Effector CD4-positive, alpha-beta T cell (primary cell): ENCODE measurements around the gene LPP.

Source experiments
- DNase-seq: peaks from one replicate; pipeline ENCODE4 v3.0.0-alpha.2; 2020

The LPP gene

DNA sequence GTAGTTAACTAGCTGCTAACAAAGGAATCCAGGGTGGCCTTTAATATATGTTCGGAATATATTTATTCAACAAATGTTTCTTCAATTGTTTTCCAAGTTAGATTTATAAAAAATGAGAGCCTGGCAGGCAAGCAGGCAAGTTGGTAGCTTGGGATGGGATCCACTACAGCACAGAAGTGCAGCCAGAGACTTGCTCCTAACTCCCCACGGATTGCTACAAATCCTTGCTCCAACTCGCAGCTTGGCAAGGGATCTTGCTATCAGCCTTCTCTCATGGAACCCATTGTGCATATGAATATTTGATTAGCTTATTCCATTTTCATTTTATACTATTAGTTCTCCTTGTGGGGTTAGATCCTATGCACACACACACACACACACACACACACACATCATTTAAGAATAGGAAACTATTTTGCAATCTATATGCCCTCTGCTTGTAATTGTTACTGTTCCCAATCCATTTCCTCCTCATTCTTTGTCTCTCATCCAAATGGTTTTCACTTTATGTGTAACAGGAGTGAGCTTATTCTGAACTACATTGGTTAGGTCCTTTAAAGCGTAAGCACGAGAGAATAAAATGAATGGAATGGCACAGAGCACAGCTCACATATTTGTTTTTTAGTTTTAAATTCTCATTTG is 505.6 kb downstream of the LPP start:
- DNase-seq = no peak

DNA sequence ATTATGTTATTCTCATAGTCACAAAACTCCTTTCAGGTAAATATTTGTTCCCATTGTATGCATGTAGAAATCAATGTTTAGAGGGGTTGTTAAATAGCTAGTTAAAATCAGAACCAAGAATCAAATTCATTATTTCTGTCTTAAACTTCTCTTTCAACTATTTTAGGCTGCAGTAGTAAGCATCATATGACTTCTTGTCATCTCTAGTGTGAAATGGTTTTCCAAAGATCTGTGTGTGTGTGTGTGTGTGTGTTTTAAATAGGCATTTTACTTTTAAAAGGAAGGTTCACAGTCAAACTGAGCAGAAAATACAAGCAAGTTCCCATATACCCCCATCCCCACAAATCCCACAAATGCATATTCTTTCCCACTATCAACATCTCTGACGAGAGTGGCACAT is 506.5 kb downstream of the LPP start:
- DNase-seq = no peak

DNA sequence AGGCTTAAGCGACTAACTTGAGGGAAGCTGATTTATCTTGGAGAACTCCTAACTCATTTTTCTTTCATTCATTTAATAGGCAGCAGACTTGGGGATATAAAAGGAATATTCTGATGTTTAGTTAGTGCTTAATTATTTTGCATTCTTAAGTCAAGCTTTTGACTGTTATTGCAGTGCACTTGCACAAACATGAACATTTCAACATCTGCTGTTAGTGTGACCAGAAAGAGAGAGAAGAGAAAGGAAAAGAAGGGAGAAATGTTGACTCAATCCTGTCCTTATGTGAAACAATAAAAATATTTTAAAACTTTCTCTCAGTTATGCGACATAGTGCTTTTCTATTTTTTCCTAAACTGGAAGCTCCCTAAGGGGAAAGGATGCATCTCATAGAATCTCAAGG is 507.8 kb downstream of the LPP start:
- DNase-seq = no peak

DNA sequence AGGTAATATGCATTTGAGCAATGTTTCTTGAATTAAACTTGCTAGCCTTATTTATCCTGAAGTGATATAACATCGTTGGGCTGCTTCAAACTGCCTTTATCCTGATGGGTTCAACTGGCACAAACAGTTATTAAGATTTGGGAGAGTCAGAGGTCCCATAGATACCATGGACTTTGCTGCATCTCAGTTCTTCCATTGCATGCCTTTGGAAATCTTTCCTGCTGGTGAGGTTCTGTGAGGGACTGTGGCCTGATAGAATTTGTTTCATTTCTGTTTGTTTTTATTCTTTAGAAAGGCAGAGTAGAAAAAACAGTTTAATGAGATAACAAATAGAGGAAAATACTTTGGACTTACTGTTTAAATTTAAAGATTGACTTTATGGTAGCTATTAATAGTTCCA is 508.3 kb downstream of the LPP start:
- no peak for DNase-seq

DNA sequence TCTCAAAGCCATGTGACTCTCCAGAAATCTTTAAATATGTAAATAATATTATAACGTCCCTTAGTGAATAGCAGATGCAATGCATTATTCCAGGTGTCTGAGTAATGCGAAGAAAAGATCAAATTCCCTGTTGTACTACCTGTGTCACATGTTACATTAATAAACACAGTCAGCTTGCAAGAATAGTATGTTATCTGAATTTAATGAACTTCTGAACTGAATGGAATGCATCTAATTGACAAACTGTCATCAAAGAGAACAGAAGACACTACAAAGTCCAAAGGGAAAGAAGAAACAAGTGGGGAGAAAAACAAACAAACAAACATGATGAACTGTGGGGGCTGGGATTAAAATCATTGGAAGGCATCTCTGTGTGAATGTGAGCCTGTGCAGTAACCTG is 508.8 kb downstream of the LPP start:
- no peak for DNase-seq

DNA sequence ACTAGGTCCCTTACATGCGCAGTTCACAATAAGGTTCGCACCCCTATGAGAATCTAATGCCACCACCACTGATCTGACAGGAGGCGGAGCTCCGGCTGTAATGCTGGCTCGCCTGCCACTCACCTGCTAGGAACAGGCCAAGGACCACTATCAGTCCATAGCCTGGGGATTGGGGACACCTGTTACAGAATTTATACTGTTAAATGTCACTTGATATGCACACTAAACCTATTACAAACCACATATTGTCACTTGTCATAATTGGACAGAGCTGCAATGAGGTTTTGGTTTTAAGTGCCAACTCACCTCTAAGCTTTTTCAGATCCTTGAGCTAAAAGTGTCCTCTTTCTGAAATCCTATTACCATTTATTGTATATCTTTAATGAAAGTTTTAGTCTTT is 509.9 kb downstream of the LPP start:
- DNase-seq = no peak

DNA sequence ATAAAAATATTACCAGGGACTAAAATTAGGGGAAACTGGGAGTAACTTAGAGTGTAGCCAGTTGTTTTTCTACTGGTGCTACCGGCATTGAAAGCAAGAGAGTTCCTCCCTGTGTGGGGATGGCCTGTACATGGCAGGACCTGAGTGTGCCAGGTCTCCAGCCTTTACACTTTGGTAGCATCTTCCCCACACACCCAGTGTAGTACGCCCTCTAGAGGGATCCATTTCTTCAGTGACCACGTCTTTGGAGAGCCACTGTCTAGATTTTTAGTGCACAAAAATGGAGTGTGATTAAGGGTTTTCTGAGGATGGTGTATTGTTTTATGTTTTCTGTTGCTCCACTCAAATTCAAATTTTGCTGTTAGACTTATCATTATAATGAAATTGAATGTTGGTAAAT is 510.8 kb downstream of the LPP start:
- DNase-seq = no peak

DNA sequence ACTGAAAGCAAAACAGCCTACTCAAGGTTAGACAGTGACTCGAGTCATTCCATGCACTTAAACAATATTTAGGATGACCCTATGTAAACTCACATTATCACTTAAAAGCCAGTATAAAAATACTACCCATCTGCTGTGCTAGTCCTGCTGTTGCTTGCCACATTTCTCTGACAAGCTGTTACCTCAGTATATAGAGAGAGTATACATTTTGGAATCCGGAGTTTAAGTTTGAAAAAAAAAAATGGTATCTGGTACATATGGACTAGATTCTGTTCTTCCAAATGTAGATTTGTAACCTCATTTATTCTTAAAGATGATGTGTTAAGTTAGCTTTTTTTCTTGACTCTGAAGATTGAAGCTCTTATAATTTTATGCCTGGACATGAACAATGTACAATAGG is 514.0 kb downstream of the LPP start:
- no peak for DNase-seq

DNA sequence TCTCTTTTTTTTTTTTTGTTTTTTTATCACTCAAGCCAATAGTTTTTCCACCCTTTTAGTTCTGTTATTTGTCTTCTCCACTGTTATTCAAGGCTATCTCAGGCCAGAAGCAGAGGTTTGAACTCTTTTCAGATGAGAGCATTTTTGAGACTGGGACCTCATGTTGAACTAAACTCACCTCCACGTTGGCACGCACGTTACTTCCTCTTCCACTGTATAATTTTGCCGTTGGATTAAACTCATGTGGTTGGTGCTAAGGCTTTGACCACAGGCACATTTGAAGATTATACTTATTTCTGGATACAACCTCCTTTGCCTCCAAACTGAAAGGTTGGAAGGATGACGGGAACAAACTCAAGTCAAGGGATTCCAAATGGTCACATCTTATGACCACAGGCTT is 516.5 kb downstream of the LPP start:
- no peak for DNase-seq

DNA sequence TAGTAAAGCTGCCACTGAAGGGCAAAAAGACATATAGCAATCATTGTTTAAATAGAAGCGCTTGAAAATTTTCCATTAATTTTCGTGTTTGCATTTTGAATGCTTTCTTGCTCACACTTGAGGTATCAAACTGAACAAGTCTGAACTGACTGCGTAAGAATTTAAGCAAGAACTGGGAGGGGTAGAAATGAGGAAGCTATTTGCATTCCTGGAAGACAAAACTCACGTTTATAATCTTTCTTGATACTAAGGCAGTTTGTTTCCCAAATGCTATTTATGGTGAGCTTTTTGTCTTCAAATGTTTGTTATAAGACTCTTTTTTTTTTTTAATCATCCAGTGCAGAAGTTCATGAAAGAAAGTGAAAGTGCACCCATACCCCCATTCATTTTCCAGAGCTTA is 518.0 kb downstream of the LPP start:
- DNase-seq = no peak

DNA sequence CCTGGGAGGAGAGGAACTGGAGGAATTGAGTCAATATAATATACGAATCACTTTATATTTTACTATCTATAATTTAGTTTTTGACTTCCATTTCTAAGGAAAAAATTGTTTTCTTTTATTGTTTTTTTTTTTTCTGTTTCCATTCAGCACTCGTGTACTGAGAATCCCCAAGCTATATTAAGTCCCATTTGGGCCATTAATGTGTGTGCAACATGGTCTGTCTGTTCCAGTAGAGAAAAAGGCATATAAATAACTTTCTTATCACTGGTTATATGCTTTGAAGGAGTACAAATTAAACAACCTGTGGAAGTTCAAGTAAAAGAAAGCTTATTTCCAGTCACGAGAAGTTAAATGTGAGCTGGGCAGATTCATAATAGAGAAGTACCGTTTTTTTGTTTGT is 518.9 kb downstream of the LPP start:
- DNase-seq = no peak

DNA sequence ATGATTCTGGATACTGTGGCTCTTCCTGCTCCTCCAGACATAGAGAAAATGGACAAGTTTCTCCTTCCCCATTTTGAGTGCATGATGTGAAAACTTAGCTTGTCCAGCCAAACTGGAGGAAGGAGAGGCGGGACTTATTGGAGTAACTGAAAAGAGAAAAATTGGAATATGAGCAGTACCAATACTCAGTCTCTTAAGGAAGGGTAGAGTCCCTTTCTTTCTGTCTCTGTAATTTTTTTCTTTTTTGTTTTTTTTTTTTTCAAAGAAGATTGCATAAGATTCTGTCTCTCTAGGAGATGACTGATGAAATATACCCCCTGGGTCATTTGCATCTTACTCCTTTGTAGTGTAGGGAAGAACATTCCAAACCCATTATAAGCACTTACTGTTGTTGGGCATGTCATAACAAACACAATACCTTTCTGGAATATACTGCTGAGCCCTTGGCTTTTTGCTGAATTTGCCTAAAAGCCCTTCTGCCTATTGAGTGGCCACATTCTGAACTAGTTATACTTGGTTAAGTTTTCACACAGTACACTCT is 519.8 kb downstream of the LPP start:
- DNase-seq = no peak

DNA sequence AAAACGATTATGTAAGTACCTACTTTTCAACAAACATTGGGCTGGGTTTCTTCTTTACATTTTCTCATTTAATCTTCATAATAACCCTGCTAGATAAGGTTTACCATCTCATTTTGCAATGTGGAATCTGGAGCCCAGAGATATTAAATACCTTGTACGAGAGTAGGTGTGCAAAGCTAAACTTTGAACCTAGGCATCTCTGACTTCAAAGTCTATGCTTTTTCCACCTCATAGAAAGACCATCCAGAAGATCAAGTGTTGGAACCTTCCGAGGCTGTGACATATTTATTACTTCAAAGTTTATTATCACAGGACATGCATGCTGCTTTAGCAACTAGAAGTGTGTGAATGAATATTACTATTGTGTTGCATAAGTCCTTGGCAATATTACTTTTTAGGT is 520.6 kb downstream of the LPP start:
- DNase-seq = no peak

DNA sequence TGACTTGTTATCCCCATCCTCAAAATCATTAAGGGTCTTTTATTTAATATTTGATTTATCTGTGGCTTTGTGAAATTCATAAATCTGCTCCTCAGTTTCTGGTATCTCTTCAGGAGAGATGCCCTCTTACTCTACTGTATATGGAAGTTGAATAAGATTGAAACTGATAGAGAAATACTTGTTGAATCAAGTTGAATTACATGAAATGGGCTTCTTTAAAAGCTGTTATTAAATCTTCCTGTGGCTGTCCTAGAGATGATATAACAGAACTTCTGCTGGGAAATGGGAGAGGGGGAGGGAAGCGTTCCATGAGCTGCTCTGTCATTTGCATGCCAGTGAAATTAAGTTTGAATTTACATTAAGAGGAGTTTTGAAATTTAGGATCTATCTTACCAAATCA is 523.4 kb downstream of the LPP start:
- no peak for DNase-seq

DNA sequence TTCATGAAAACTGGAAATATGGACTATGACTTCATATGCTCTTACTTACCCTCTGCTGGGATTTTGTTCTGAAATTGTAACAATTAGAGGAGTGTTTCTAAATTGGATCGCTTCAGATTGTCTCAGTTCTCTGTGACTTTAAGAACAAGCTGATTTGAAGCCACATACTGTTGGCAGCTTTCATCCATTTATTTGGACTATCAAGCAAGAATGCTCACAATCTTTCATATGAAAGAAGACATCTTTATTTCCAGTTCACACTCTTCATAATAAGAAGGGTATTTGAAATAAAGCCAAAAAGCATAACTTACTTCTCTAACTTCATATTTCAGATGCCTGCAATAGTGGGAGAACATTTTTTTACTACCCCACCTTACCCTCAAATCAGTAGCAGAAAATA is 526.2 kb downstream of the LPP start:
- DNase-seq = no peak

DNA sequence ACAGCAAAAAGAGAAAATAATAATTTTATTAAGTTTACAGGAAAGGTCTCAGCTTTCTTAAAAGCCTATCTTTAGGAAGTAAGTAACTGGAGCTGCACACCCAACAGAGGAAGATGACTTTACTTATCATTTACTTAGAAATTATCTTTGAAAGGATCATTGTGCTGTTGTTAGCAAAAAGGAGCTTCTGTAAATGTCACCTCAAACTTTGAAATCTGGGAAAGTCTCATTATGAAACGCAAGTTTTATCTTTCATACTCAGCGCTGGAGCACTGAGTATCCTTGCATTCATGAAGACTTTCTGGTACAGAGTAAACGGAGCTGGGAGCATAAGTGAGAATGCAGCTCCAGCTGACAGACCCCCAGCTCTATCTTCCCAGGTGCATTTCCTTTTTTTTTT is 526.6 kb downstream of the LPP start:
- DNase-seq = no peak

DNA sequence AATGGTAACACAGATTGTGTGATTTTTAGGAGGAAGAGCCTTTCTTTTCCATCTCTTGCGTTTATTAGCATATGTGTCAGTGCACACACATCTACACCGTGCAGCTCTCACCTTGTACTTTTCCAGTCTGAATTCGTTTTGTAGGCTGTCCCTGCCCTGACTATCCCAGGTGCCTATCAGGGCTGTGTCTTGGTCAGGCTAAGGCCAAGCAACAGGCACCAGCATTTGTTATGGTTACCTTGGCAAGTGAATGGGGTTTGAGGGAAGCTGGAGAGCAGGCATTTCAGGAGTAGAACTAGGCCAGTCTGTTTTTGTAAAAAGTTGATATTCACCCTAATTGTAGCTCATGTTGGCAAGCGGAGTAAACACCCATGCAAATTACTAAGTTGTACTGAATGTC is 528.4 kb downstream of the LPP start:
- no peak for DNase-seq

DNA sequence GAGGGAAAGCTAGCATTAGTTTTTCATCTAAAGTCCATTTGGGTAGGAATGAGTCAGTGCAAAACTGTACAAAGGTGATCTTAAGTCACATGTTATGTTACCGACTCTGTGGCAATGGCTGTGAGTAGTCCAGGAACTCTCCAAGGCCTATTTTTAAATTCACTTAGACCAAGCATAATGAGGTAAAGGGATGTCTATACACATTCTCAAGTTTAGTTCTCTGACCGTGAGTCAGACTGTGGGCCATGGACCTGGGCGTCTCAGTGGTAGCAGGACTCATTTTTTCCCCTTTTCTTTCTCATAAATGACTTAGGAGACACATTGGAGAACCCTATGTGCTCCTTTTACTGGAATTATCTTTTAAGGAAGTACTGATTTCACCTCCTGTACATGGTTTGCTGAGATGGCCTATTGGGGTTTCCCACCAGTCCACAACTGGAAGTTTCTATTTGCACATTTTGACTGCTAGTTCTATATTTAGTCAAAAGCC is 529.1 kb downstream of the LPP start:
- DNase-seq = no peak

DNA sequence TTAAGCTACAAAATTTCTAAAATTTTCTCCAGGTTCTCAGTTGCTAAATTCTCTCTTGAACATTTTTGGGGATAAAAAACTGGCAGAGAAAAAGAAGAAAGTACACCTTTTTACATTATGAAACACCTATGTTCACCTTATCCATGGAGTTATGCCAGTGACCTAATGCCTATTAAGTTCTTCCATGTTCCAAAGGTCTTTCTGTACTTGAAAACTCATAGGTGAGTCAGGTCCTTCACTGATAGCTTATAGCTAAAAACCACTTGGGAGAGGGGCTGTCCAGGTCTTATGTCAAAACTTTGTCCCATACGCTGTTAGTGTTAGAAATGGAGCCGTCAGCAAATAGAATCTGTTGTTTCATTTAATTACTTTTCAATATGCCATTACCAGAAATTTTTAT is 530.3 kb downstream of the LPP start:
- no peak for DNase-seq

DNA sequence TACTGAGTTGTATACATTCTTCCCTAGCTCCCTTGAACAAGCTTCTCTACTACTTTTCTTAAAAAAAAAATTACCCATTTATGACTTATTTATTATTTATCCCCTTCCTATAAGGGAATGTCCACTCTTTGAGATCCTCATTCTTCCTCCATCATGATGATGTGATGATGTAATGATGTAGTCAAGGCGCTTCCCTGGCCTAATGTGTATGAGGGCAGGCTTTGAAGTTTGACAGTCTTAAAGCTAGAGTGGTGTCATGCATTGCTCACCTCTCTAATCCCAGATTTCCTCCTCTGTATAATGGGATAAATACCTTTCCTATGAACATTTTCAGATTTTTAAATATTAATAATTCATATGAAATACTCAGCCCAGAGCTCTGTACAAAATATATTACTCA is 531.8 kb downstream of the LPP start:
- DNase-seq = no peak

DNA sequence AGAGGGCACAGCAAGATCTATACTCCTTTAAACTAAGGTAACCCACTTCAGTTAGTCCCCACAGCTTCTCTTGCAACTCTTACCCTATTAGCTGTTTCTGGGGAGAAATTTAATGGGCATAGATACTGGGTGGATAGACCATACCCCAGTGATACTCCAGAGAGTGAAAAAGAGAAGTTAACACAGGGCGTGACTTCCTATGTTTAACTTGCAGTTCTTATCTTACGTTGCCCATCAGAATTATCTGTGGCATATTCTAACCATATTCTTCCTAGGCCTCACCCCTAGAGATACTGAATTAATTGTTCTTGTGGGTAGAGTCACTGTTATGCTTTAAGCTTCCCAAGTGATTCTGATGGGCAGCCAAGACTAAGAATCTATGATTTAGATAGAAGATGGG is 532.4 kb downstream of the LPP start:
- DNase-seq = no peak

DNA sequence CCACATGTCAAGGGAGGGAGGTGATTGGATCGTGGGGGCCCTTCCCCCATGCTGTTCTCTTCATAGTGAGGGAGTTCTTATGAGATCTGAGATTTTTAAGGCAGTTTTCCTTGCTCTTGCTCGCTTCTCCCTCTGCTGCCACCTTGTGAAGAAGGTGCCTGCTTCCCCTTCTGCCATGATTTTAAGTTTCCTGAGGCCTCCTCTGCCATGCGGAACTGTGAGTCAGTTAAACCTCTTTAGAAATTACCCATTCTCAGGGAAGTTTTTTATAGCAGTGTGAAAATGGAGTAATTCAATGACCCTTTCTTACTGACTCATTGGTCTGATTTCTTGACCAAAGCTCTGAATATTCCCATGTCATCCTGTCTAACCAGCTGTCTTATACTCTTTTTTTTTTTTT is 533.4 kb downstream of the LPP start:
- DNase-seq = no peak

DNA sequence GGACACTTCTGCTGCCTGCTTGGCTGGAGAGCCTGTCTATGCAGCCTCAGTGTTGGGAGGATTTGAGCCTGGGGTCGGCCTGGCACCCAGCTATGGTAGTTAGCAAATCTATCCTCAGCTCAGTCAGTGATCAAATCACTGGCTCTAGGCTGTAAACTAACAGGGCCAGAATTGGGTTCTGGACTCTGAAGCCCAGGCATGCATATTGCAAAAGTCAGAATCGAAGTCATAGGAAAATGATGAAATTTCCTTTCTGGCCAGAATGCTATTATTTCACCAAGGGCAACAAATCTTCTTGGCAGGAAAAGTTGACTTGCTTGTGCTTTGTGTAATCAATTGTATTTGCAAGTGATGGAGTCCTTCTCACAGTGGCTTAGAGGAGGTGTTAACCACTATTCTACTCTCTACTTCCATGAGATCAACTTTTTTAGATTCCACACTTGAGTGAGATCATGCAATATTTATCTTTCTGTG is 535.2 kb downstream of the LPP start:
- no peak for DNase-seq

DNA sequence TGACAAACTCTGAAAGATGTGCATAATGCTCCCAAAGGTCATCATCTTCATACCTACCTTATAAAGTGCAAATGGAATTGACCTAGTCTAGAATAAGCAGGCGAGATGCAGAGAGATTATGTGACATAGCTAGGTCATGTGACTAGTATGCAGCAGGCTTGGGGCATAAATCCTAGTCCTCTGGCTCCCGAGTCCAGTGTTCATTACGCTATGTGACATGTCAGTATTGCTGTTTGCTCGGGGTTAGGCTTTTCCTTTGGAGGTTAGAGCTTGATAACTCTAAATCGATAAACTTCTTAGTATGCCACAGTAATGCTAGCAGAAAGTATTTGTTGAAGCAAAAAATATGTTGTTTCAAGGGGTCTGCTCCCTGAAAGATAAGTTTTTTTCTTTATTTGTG is 536.1 kb downstream of the LPP start:
- DNase-seq = no peak

DNA sequence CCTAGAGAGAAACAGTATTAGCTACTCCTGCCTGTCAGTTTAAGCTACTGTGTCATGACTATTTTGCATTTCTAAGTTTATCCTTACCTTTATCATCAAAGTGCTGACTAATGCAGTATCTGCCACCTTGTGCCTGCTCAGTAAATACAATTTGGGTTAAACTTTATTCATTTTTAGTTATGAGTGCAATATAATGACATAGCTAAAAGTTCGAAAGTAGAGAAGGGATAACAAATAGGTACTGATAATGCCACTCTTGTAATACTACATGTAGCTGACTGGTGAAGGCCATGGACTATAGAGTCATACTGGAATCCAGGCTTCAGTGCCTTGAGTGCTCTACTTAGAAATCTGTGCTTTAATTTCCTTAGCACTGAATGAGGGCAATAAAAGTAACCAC is 537.0 kb downstream of the LPP start:
- DNase-seq = no peak
